Erythroblast (primary cell): ENCODE data around the gene TES.

Source experiments
- GATA1 ChIP-seq: IDR thresholded peaks from 2 replicates; pipeline ENCODE4 v1.6.1; 2011; ENCODE audit warnings: low read depth, mild to moderate bottlenecking, control low read depth, low read length, moderate library complexity
- POLR2A ChIP-seq: IDR thresholded peaks from 2 replicates; pipeline ENCODE4 v1.6.1; 2011; ENCODE audit warnings: mild to moderate bottlenecking, low read length

GRCh38 chr7:116239434-116239833, 29.1 kb downstream of the TES start:
- no peak for TF ChIP-seq POLR2A
- TF ChIP-seq GATA1 = no peak
